Measurements from ENCODE around the gene TRIM3.

TRIM3 gene

GRCh38 chr11:6456361-6457073 lies 17.2 kb downstream of the TRIM3 start:
- DNase-seq (ENCODE audit: extremely low spot score) = no peak
- TF ChIP-seq ELF4 (IDR thresholded peaks at IDR 0.05) (no peak), ZNF384 (IDR thresholded peaks at IDR 0.05) (no peak)
- POLR2A ChIA-PET = interaction anchor here (1.3 kb wide), 1 partner anchor 12 kb away, joined by 4 read pairs; no protein-coding TSS in a partner anchor
- CTCF ChIA-PET = no interaction called here

- ChIA-PET CTCF (interaction anchor here (0.6 to 1.1 kb wide), 2 partner anchors 12 to 16 kb away, joined by 3 to 4 read pairs; no protein-coding TSS in a partner anchor), POLR2A (interaction anchor here (0.9 to 1.3 kb wide), 2 partner anchors 14 to 21 kb away, joined by 3 to 4 read pairs; no protein-coding TSS in a partner anchor)
- DNase-seq (ENCODE audit: extremely low spot score) = no peak
- TF ChIP-seq SP1 (IDR thresholded peaks at IDR 0.05) = no peak
- TF ChIP-seq HDGF (IDR thresholded peaks at IDR 0.05; ENCODE audit: borderline replicate concordance) = no peak
- TF ChIP-seq ZNF384 (IDR thresholded peaks at IDR 0.05) = no peak
- TF ChIP-seq ARNT (IDR thresholded peaks at IDR 0.05) = no peak
- TF ChIP-seq BHLHE40 (IDR thresholded peaks at IDR 0.05; ENCODE audit: borderline replicate concordance) = no peak
- no peak for TF ChIP-seq FOXM1 (IDR thresholded peaks at IDR 0.05; ENCODE audit: borderline replicate concordance)
Observed at GRCh38 chr11:6455070-6455469, 18.7 kb downstream of the TRIM3 start.

- CTCF ChIA-PET = interaction anchor here (2.5 kb wide), 1 partner anchor 9 kb away, joined by 10 read pairs; no protein-coding TSS in a partner anchor
- DNase-seq (ENCODE audit: extremely low spot score) = no peak
- POLR2A ChIA-PET = no interaction called here
- TF ChIP-seq FOXM1 (IDR thresholded peaks at IDR 0.05; ENCODE audit: borderline replicate concordance) = no peak
- TF ChIP-seq LEF1 (IDR thresholded peaks at IDR 0.05; ENCODE audit: borderline replicate concordance) = no peak
- TF ChIP-seq HDGF (IDR thresholded peaks at IDR 0.05; ENCODE audit: borderline replicate concordance) = no peak
- no peak for TF ChIP-seq ZNF384 (IDR thresholded peaks at IDR 0.05)
- TF ChIP-seq L3MBTL2 (conservative IDR thresholded peaks at IDR 0.05) = no peak
- no peak for TF ChIP-seq SP1 (IDR thresholded peaks at IDR 0.05)
- no peak for TF ChIP-seq FOXK2 (IDR thresholded peaks at IDR 0.05)
Observed at GRCh38 chr11:6453152-6453551, 20.6 kb downstream of the TRIM3 start.

- POLR2A ChIA-PET = no interaction called here
- CTCF ChIA-PET = interaction anchor here (0.7 to 2.5 kb wide), 2 partner anchors 8 to 13 kb away, joined by 4 to 10 read pairs; no protein-coding TSS in a partner anchor
Observed at GRCh38 chr11:6452219-6452618, 21.5 kb downstream of the TRIM3 start.

GRCh38 chr11:6448574-6448973 lies 25.2 kb downstream of the TRIM3 start:
- ChIA-PET CTCF (interaction anchor here (0.6 to 1.3 kb wide), 4 partner anchors 9 to 258 kb away, joined by 3 to 7 read pairs (median 5); no protein-coding TSS in a partner anchor), POLR2A (interaction anchor here (0.8 to 1.1 kb wide), 2 partner anchors 20 to 29 kb away, joined by 3 read pairs; partner anchors contain the start of gene APBB1)

More at GRCh38 chr11:6452219-6452618, 21.5 kb downstream of the TRIM3 start:
- TF ChIP-seq NFRKB (IDR thresholded peaks at IDR 0.05) (no peak), ELF4 (IDR thresholded peaks at IDR 0.05) (no peak), HDGF (IDR thresholded peaks at IDR 0.05; ENCODE audit: borderline replicate concordance) (no peak), ARNT (IDR thresholded peaks at IDR 0.05) (no peak), SP1 (IDR thresholded peaks at IDR 0.05) (no peak), ZNF384 (IDR thresholded peaks at IDR 0.05) (no peak), FOXK2 (IDR thresholded peaks at IDR 0.05) (no peak), L3MBTL2 (conservative IDR thresholded peaks at IDR 0.05) (no peak), TARDBP (IDR thresholded peaks at IDR 0.05) (no peak), CTBP1 (IDR thresholded peaks at IDR 0.05; ENCODE audit: borderline replicate concordance) (no peak), FOXM1 (IDR thresholded peaks at IDR 0.05; ENCODE audit: borderline replicate concordance) (no peak), LEF1 (IDR thresholded peaks at IDR 0.05; ENCODE audit: borderline replicate concordance) (no peak)
- no peak for DNase-seq (ENCODE audit: extremely low spot score)

GRCh38 chr11:6443269-6444003 lies 30.3 kb downstream of the TRIM3 start:
- ChIA-PET POLR2A (interaction anchor here (1.0 to 1.9 kb wide), 5 partner anchors 25 to 64 kb away, joined by 4 to 9 read pairs (median 6); partner anchors contain the start of genes APBB1, ARFIP2, SMPD1 and TIMM10B), CTCF (interaction anchor here (0.5 to 5.5 kb wide), 18 partner anchors 10 to 80 kb away, joined by 3 to 102 read pairs (median 4); partner anchors contain the start of genes APBB1, SMPD1 and TRIM3)
- TF ChIP-seq L3MBTL2 (conservative IDR thresholded peaks at IDR 0.05) (no peak), FOXA1 (IDR thresholded peaks at IDR 0.05) (no peak), ELF4 (IDR thresholded peaks at IDR 0.05) (no peak), FOXK2 (IDR thresholded peaks at IDR 0.05) (no peak)
- DNase-seq (ENCODE audit: extremely low spot score) = peak; percentile 74

More at GRCh38 chr11:6448574-6448973, 25.2 kb downstream of the TRIM3 start:
- TF ChIP-seq ELF4 (IDR thresholded peaks at IDR 0.05) (no peak), HDGF (IDR thresholded peaks at IDR 0.05; ENCODE audit: borderline replicate concordance) (no peak), LEF1 (IDR thresholded peaks at IDR 0.05; ENCODE audit: borderline replicate concordance) (no peak), SP1 (IDR thresholded peaks at IDR 0.05) (no peak), FOXA1 (IDR thresholded peaks at IDR 0.05) (no peak), CTBP1 (IDR thresholded peaks at IDR 0.05; ENCODE audit: borderline replicate concordance) (no peak), PKNOX1 (IDR thresholded peaks at IDR 0.05) (no peak), FOXK2 (IDR thresholded peaks at IDR 0.05) (no peak), TARDBP (IDR thresholded peaks at IDR 0.05) (no peak), ARNT (IDR thresholded peaks at IDR 0.05) (no peak), L3MBTL2 (conservative IDR thresholded peaks at IDR 0.05) (no peak), BHLHE40 (IDR thresholded peaks at IDR 0.05; ENCODE audit: borderline replicate concordance) (no peak), NFRKB (IDR thresholded peaks at IDR 0.05) (no peak), FOXM1 (IDR thresholded peaks at IDR 0.05; ENCODE audit: borderline replicate concordance) (no peak), SUZ12 (IDR thresholded peaks at IDR 0.05) (no peak), ZNF384 (IDR thresholded peaks at IDR 0.05) (no peak)
- DNase-seq (ENCODE audit: extremely low spot score) = no peak

- no peak for TF ChIP-seq ZNF384 (IDR thresholded peaks at IDR 0.05)
- no peak for TF ChIP-seq CTBP1 (IDR thresholded peaks at IDR 0.05; ENCODE audit: borderline replicate concordance)
- no peak for TF ChIP-seq FOXK2 (IDR thresholded peaks at IDR 0.05)
- no peak for TF ChIP-seq SUZ12 (IDR thresholded peaks at IDR 0.05)
- no peak for TF ChIP-seq TARDBP (IDR thresholded peaks at IDR 0.05)
- no peak for TF ChIP-seq ELF4 (IDR thresholded peaks at IDR 0.05)
- no peak for TF ChIP-seq NFRKB (IDR thresholded peaks at IDR 0.05)
- TF ChIP-seq SP1 (IDR thresholded peaks at IDR 0.05) = no peak
- TF ChIP-seq LEF1 (IDR thresholded peaks at IDR 0.05; ENCODE audit: borderline replicate concordance) = no peak
- no peak for TF ChIP-seq PKNOX1 (IDR thresholded peaks at IDR 0.05)
- DNase-seq (ENCODE audit: extremely low spot score) = no peak
- CTCF ChIA-PET = interaction anchor here (0.6 to 5.5 kb wide), 4 partner anchors 13 to 70 kb away, joined by 3 to 102 read pairs (median 4); partner anchors contain the start of gene APBB1
- POLR2A ChIA-PET = interaction anchor here (1.9 kb wide), 2 partner anchors 63 to 241 kb away, joined by 4 to 6 read pairs; partner anchors contain the start of gene MRPL17
Observed at GRCh38 chr11:6442441-6442840, 31.3 kb downstream of the TRIM3 start.

Measured in HEK293T (cell line).